OCI-LY1 (cell line): ENCODE measurements around the gene CD6.

Source experiments
- H2AFZ ChIP-seq: fragments of 200-600 bp; sonication (generic), shearing (Covaris generic); 2 replicates; pipeline ENCODE4 v1.6.0; 2014; ENCODE audit warnings: antibody characterized with exemption, mild to moderate bottlenecking, low read length
- H3F3A ChIP-seq: fragments of 200-600 bp; sonication (generic), shearing (Covaris generic); 2 replicates; pipeline ENCODE4 v1.6.0; 2014; ENCODE audit warnings: mild to moderate bottlenecking, antibody characterized with exemption, low read length, moderate library complexity; ENCODE audit not compliant: insufficient read depth
- H3K27ac ChIP-seq: fragments of 200-600 bp; sonication (generic); 2 replicates; pipeline ENCODE4 v1.5.1; 2014; ENCODE audit warnings: low read length, mixed run types, mild to moderate bottlenecking, low read depth; ENCODE audit not compliant: poor library complexity, severe bottlenecking
- H3K27me3 ChIP-seq: fragments of 200-600 bp; sonication (generic); 2 replicates; pipeline ENCODE4 v1.6.0; 2014; ENCODE audit warnings: antibody characterized with exemption, mild to moderate bottlenecking, low read length, moderate library complexity; ENCODE audit not compliant: insufficient read depth
- H3K36me3 ChIP-seq: fragments of 200-600 bp; sonication (generic); 2 replicates; pipeline ENCODE4 v1.6.1; 2014; ENCODE audit warnings: mild to moderate bottlenecking, antibody characterized with exemption, low read length, moderate library complexity, mixed read lengths; ENCODE audit not compliant: insufficient read depth
- H3K4me1 ChIP-seq: fragments of 200-600 bp; sonication (generic); 2 replicates; pipeline ENCODE4 v1.5.1; 2014; ENCODE audit warnings: mild to moderate bottlenecking, low read length, moderate library complexity; ENCODE audit not compliant: insufficient read depth, severe bottlenecking
- H3K4me2 ChIP-seq: fragments of 200-600 bp; sonication (generic), shearing (Covaris generic); 2 replicates; pipeline ENCODE4 v1.6.1; 2014; ENCODE audit warnings: low read length
- H3K4me3 ChIP-seq: fragments of 200-600 bp; sonication (generic); 2 replicates; pipeline ENCODE4 v1.5.1; 2014; ENCODE audit warnings: low read length, low read depth, mild to moderate bottlenecking, mixed read lengths; ENCODE audit not compliant: poor library complexity, severe bottlenecking
- H3K79me2 ChIP-seq: fragments of 200-600 bp; shearing (Covaris generic); 2 replicates; pipeline ENCODE4 v1.6.1; 2016; ENCODE audit warnings: mixed run types, low read length, mixed read lengths; ENCODE audit not compliant: insufficient read depth
- H3K9ac ChIP-seq: fragments of 200-600 bp; sonication (generic), shearing (Covaris generic); 2 replicates; pipeline ENCODE4 v1.6.1; 2014; ENCODE audit warnings: mild to moderate bottlenecking, low read length, mixed read lengths
- H3K9me2 ChIP-seq: fragments of 200-600 bp; sonication (generic), shearing (Covaris generic); 2 replicates; pipeline ENCODE4 v1.6.1; 2014; ENCODE audit warnings: low read depth, mild to moderate bottlenecking, low read length, mixed read lengths
- H3K9me3 ChIP-seq: fragments of 200-600 bp; shearing (Covaris generic); 2 replicates; pipeline ENCODE4 v1.6.1; 2014; ENCODE audit warnings: low read length, mixed read lengths
- H4K20me1 ChIP-seq: fragments of 200-600 bp; sonication (generic), shearing (Covaris generic); 2 replicates; pipeline ENCODE4 v1.6.0; 2016; ENCODE audit warnings: mild to moderate bottlenecking, low read length; ENCODE audit not compliant: insufficient read depth
- CTCF ChIP-seq: fragments of 200-600 bp; sonication (generic), shearing (Covaris generic); IDR thresholded peaks from 2 replicates; pipeline ENCODE4 v1.5.1; 2017; ENCODE audit warnings: mild to moderate bottlenecking, antibody characterized with exemption, low read length, moderate library complexity, mixed read lengths
- EZH2 ChIP-seq: fragments of 200-600 bp; sonication (generic), shearing (Covaris generic); IDR thresholded peaks from 2 replicates; pipeline ENCODE4 v1.8.0; 2017; ENCODE audit warnings: borderline replicate concordance, mixed run types, mild to moderate bottlenecking, antibody characterized with exemption, low read length, moderate library complexity, mixed read lengths

The CD6 gene

GRCh38 chr11:61002598-61002997 is 31.1 kb downstream of the CD6 start:
- Histone ChIP-seq H3K9me2 (no peaks in the 10 kb centered on the region), H3K79me2 (no peaks in the 10 kb centered on the region), H3K27ac (no peak overlapping the region), H3K9me3 (no peaks in the 10 kb centered on the region), H2AFZ (no peak overlapping the region), H3K9ac (no peak overlapping the region), H3K4me2 (no peak overlapping the region), H3K27me3 (no peaks in the 10 kb centered on the region; the same call in 1 of the 2 replicates), H4K20me1 (no peaks in the 10 kb centered on the region), H3K4me1 (peaks cover 11% of the 10 kb centered on the region), H3K36me3 (no peaks in the 10 kb centered on the region), H3K4me3 (no peak overlapping the region), H3F3A (no peaks in the 10 kb centered on the region)
- no peak for TF ChIP-seq EZH2

GRCh38 chr11:61004180-61004611 is 32.7 kb downstream of the CD6 start:
- H3K27me3 ChIP-seq, result no peaks in the 10 kb centered on the region; the same call in 1 of the 2 replicates
- H3K4me3 ChIP-seq, result no peak overlapping the region
- H3K36me3 ChIP-seq, result no peaks in the 10 kb centered on the region
- H2AFZ ChIP-seq, result no peak overlapping the region
- H3K9me3 ChIP-seq, result no peaks in the 10 kb centered on the region
- H4K20me1 ChIP-seq, result no peaks in the 10 kb centered on the region
- TF ChIP-seq CTCF, result no peak
- no peak for TF ChIP-seq EZH2
- peaks cover 25% of the 10 kb centered on the region for H3K4me1 ChIP-seq
- no peaks in the 10 kb centered on the region for H3F3A ChIP-seq
- no peak overlapping the region for H3K27ac ChIP-seq
- no peak overlapping the region for H3K9ac ChIP-seq
- H3K4me2 ChIP-seq, result no peak overlapping the region
- no peaks in the 10 kb centered on the region for H3K79me2 ChIP-seq
- H3K9me2 ChIP-seq, result no peaks in the 10 kb centered on the region

GRCh38 chr11:61004761-61005181 is 33.3 kb downstream of the CD6 start:
- H3K4me3 ChIP-seq, result no peak overlapping the region
- H3K9ac ChIP-seq, result no peak overlapping the region
- no peaks in the 10 kb centered on the region for H3K79me2 ChIP-seq
- no peaks in the 10 kb centered on the region for H3K9me2 ChIP-seq
- H3K9me3 ChIP-seq, result no peaks in the 10 kb centered on the region
- H3F3A ChIP-seq, result no peaks in the 10 kb centered on the region
- H3K4me1 ChIP-seq, result peaks cover 25% of the 10 kb centered on the region
- no peaks in the 10 kb centered on the region for H4K20me1 ChIP-seq
- H3K4me2 ChIP-seq, result no peak overlapping the region
- TF ChIP-seq CTCF (no peak), EZH2 (no peak)
- H2AFZ ChIP-seq, result no peak overlapping the region
- no peak overlapping the region for H3K27ac ChIP-seq
- no peaks in the 10 kb centered on the region; the same call in 1 of the 2 replicates for H3K27me3 ChIP-seq
- no peaks in the 10 kb centered on the region for H3K36me3 ChIP-seq

- TF ChIP-seq CTCF (no peak), EZH2 (0 out of 2 replicates have a peak, but pooled peaks have one; percentile 56)
- H4K20me1 ChIP-seq, result no peaks in the 10 kb centered on the region
- H3K4me3 ChIP-seq, result peak overlapping the region; percentile 63
- H3K27me3 ChIP-seq, result no peaks in the 10 kb centered on the region; the same call in none of the 2 replicates
- no peaks in the 10 kb centered on the region for H3K9me3 ChIP-seq
- no peaks in the 10 kb centered on the region for H3K36me3 ChIP-seq
- no peaks in the 10 kb centered on the region for H3K9me2 ChIP-seq
- no peak overlapping the region for H3K27ac ChIP-seq
- no peaks in the 10 kb centered on the region for H3K79me2 ChIP-seq
- H3K4me2 ChIP-seq, result peak overlapping the region; percentile 79
- peak overlapping the region; percentile 44; the same call in 1 of the 2 replicates for H3K9ac ChIP-seq
- H2AFZ ChIP-seq, result no peak overlapping the region
- H3F3A ChIP-seq, result no peaks in the 10 kb centered on the region
- peaks cover 25% of the 10 kb centered on the region for H3K4me1 ChIP-seq
Observed at GRCh38 chr11:61007383-61007955, 36.0 kb downstream of the CD6 start.
